DND-41 (cell line): ENCODE data around the gene NOXA1.

Experiments
- ATAC-seq: fragments of 200-7000 bp; cut with Tn5 transposase; 3 replicates; pipeline ENCODE4 v1.9.1; 2021; ENCODE audit warnings: low read depth; ENCODE audit not compliant: insufficient read depth
- DNase-seq: peaks from one replicate; pipeline ENCODE4 v3.0.0-alpha.2; 2020
- H2AFZ ChIP-seq: 2 replicates; pipeline ENCODE4 v1.6.0; 2012; ENCODE audit warnings: low read depth, low read length
- H3K27ac ChIP-seq: 2 replicates; pipeline ENCODE4 v1.5.1; 2012; ENCODE audit warnings: low read length, inconsistent platforms
- H3K27me3 ChIP-seq: fragments of 200-600 bp; sonication (generic); 2 replicates; pipeline ENCODE4 v1.6.0; 2012; ENCODE audit warnings: low read length, mild to moderate bottlenecking, inconsistent platforms; ENCODE audit not compliant: insufficient read depth, poor library complexity
- H3K36me3 ChIP-seq: 2 replicates; pipeline ENCODE4 v1.5.1; 2012; ENCODE audit warnings: low read length, inconsistent platforms; ENCODE audit not compliant: insufficient read depth
- H3K4me1 ChIP-seq: 2 replicates; pipeline ENCODE4 v1.5.1; 2012; ENCODE audit warnings: mild to moderate bottlenecking, low read length; ENCODE audit not compliant: insufficient read depth
- H3K4me2 ChIP-seq: 2 replicates; pipeline ENCODE4 v1.6.0; 2012; ENCODE audit warnings: mild to moderate bottlenecking, moderate library complexity, low read length, inconsistent platforms; ENCODE audit not compliant: insufficient read depth
- H3K4me3 ChIP-seq, 2 experiments: fragments of 200-600 bp in 1 of 2; shearing (Covaris generic) in 1 of 2; 2 replicates each; pipeline ENCODE4 v1.5.1; 2012 to 2016; ENCODE audit warnings: inconsistent platforms in 2 of 2, low read length in 2 of 2, mild to moderate bottlenecking in 2 of 2, low read depth in 1 of 2, moderate library complexity in 1 of 2
- H3K79me2 ChIP-seq: 2 replicates; pipeline ENCODE4 v1.6.0; 2012; ENCODE audit warnings: low read length, inconsistent platforms; ENCODE audit not compliant: insufficient read depth
- H3K9ac ChIP-seq: 2 replicates; pipeline ENCODE4 v1.6.0; 2012; ENCODE audit warnings: low read depth, mild to moderate bottlenecking, inconsistent platforms, low read length, moderate library complexity
- H3K9me3 ChIP-seq: 2 replicates; pipeline ENCODE4 v1.5.1; 2012; ENCODE audit warnings: low read length, moderate library complexity, mild to moderate bottlenecking, inconsistent platforms; ENCODE audit not compliant: insufficient read depth, severe bottlenecking
- H4K20me1 ChIP-seq: 2 replicates; pipeline ENCODE4 v1.6.0; 2012; ENCODE audit warnings: low read length; ENCODE audit not compliant: insufficient read depth
- CTCF ChIP-seq: IDR thresholded peaks from 2 replicates; pipeline ENCODE4 v1.5.1; 2012; ENCODE audit warnings: borderline replicate concordance, low read length, moderate library complexity, mild to moderate bottlenecking; ENCODE audit not compliant: poor library complexity, severe bottlenecking; ENCODE audit errors: extremely low read depth
- EZH2 ChIP-seq: IDR thresholded peaks from 3 replicates; pipeline ENCODE4 v1.6.1; 2012; ENCODE audit warnings: borderline replicate concordance, low read depth, mild to moderate bottlenecking, moderate library complexity, low read length, inconsistent platforms; ENCODE audit not compliant: severe bottlenecking

Gene NOXA1

DNA sequence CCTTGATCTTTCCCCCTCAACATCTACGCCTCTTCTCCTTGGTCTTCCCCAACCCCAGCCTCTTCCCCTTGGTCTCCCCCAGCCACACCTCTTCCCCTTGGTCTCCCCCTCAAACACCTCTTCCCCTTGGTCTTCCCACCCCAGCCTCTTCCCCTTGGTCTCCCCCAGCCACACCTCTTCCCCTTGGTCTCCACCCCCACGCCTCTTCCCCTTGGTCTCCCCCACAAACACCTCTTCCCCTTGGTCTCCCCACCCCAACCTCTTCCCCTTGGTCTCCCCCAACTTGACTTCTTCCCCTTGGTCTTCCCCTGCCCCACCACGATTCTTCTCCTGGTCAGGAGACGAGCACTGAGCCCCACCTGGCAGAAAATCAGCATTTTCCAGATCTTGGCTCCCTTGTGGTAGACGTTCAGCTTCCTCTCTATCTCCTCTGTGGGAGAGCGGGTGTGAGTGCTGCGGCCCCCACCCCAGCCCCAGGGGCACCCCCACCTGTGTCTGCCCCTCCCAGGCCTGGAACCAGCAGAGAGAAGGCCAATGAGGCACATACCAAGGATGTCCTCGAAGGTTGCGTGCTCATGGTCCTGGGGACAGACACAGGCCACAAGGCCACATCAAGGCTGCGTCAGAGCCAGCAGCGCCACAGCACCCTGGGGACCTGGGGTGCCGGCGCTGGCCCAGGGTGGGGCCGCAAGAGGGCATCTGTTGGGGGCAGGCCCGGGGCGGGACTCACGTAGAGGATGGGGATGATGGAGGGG, 29.0 kb downstream of the NOXA1 start:
- Histone ChIP-seq H2AFZ (no peak overlapping the region), H3K9me3 (no peaks in the 10 kb centered on the region), H3K79me2 (no peaks in the 10 kb centered on the region), H3K4me3 (no peak overlapping the region), H4K20me1 (peaks cover 36% of the 10 kb centered on the region), H3K27ac (no peak overlapping the region), H3K36me3 (no peaks in the 10 kb centered on the region), H3K4me2 (no peak overlapping the region), H3K9ac (no peak overlapping the region), H3K4me1 (no peaks in the 10 kb centered on the region), H3K27me3 (no peaks in the 10 kb centered on the region)
- ATAC-seq: no peak
- no peak for DNase-seq
- no peak for TF ChIP-seq EZH2
- no peak for TF ChIP-seq CTCF

- H3K9me3 ChIP-seq: no peaks in the 10 kb centered on the region
- DNase-seq (no peak), ATAC-seq (no peak)
- no peak overlapping the region for H3K9ac ChIP-seq
- no peak overlapping the region for H3K27ac ChIP-seq
- H3K36me3 ChIP-seq: no peaks in the 10 kb centered on the region
- no peak overlapping the region for H3K4me3 ChIP-seq
- H3K27me3 ChIP-seq: no peaks in the 10 kb centered on the region
- H4K20me1 ChIP-seq: peaks cover 32% of the 10 kb centered on the region
- no peak overlapping the region for H2AFZ ChIP-seq
- no peaks in the 10 kb centered on the region for H3K4me1 ChIP-seq
- TF ChIP-seq EZH2 (no peak), CTCF (no peak)
- no peaks in the 10 kb centered on the region for H3K79me2 ChIP-seq
- H3K4me2 ChIP-seq: no peak overlapping the region
Measured at GRCh38 chr9:137452761-137453642, 29.8 kb downstream of the NOXA1 start.

GRCh38 chr9:137453643-137454081, 30.5 kb downstream of the NOXA1 start:
- Histone ChIP-seq H3K79me2 (no peaks in the 10 kb centered on the region), H3K27ac (no peak overlapping the region), H2AFZ (no peak overlapping the region), H3K36me3 (no peaks in the 10 kb centered on the region), H3K4me3 (no peak overlapping the region), H3K4me1 (no peaks in the 10 kb centered on the region), H3K27me3 (no peaks in the 10 kb centered on the region), H3K9ac (no peak overlapping the region), H3K4me2 (no peak overlapping the region), H4K20me1 (peaks cover 32% of the 10 kb centered on the region), H3K9me3 (no peaks in the 10 kb centered on the region)
- ATAC-seq (no peak), DNase-seq (no peak)
- TF ChIP-seq EZH2: no peak
- no peak for TF ChIP-seq CTCF
